Measurements from ENCODE around the gene CLDN6.
"Not testable (repeated sequence)": the region's sequence is repeated elsewhere in the genome, so short reads cannot be mapped to it uniquely, and the experiment has no call there.

The CLDN6 gene, protein sequence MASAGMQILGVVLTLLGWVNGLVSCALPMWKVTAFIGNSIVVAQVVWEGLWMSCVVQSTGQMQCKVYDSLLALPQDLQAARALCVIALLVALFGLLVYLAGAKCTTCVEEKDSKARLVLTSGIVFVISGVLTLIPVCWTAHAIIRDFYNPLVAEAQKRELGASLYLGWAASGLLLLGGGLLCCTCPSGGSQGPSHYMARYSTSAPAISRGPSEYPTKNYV

DNA sequence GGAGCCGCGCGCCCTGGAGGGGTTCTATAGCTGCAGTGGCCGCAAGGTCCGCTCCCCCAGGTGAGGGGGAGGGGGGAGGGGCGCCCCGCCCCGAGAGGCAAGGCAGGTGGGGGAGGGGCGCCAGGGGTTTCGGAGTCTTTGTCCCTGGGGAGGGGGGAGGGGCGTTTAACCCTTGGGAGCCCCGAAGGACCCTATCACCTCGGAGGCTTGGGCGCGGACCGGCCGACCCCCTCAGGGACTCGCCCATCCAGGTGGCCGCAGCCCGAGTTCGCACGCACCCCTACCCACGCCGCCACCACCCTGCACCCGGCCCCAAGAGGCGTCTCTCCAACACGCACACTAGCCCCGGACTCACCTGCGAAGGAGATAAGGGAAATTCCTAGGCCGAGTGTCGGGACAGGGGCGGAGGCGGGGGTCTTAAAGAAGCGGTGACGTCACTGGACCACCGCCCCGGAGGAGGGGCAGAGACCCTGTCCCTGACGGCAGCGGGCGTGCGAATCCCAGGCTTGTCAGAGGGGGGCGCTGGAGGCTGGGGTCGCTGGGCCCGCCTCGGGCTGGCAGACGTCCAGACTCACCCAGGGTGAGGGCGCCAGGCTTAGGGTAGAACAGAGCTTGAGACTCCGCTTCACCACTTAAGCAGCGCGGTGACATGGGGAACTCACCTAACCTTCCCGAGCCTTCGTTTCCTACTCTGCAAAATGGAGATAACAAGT is at the start of gene CLDN6:
Gene CLDN6, minus strand, starts transcription at position 390 of the 713 bp plus-strand sequence. CDS start 2,162 bp downstream, outside the sequence.
- FAIRE-seq (no peak), DNase-seq (ENCODE audit: extremely low spot score, insufficient read length, low read depth) (no peak)

DNA sequence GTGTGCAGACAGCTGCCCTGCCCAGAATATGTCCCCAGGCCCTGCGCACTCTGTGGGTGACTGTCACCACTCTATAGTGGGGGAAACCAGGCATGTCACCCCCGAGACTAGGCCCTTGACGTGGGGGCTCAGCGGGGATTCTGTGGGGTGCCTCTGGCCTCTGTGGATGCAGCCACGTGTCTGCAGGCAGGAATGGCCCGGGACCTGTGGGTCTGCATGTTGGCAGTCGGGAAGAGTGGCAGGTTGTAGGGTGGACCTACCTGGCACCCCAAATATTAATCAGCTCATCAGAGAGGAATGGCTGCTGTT is 48.4 kb upstream of the CLDN6 start:
- DNase-seq (ENCODE audit: extremely low spot score, insufficient read length, low read depth) (no peak), FAIRE-seq (no peak)

DNA sequence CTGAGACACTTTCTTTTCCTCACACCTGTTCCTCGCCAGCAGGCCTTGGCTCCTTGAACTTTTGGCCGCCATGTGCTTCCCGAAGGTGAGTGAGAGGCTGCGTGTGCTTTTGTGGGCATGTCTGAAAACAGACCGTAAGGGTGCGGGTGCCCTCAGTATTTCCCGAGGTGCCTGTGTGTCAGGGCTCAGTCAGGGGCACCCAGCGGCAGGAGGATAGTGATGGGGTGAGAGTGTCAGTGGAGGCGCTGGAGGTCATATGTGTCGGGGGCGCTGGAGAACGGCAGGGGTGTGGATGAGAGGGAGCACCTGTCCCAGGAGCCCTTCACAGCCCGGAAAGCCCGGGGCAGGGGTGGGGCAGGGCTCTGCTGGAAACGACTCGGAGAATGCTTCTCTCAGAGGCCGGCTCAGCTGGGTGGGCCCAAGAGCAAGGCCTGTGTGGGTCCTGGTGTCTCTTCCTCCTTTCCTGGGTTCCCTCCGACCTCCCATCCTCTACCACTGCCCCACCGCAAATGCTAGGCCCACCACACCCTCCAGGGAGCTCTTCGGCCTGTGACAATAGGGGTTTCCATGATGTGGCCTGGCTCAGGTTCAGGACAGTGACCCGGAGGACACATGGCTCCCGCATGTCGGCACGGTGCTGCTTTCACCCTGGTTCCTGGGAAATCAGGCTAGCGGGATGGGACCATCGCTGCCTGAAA is 47.9 kb upstream of the CLDN6 start:
- DNase-seq (ENCODE audit: extremely low spot score, insufficient read length, low read depth) (no peak), FAIRE-seq (no peak)

DNA sequence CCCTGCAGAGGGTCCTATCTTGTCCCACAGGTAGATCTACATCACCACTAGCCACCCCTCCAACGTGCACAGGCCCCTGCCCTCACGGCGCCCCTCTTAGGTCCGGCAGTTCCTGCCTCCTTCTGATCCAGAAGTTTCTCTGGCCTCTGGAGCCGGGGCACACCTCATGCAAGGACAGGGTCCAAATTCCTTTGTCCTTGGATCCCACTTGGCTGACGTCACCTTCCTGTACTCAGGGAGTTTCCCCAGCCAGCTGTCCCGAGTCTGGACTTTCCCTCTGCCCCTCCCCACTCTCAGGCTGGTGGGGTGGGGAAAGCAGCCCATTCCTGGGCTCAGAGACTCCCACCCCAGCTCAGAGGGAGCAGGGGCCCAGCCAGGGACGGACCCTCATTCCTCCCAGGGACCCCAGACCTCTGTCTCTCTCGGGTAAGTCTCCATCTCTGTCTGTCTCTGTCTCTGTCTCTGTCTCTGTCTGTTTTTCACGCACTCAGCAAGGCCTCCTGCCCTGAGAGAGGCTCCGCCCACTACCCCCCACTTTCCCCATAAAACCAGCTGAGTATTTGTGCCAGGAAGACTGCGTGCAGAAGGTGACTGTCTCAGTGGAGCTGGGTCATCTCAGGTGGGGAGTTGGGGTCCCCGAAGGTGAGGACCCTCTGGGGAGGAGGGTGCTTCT is 47.2 kb upstream of the CLDN6 start, which contains the start of gene IL32:
Gene IL32, plus strand, starts transcription at position 572 of the 673 bp plus-strand sequence. CDS start 172 bp downstream, outside the sequence.
- FAIRE-seq (peak; percentile 65), DNase-seq (ENCODE audit: extremely low spot score, insufficient read length, low read depth) (no peak)

DNA sequence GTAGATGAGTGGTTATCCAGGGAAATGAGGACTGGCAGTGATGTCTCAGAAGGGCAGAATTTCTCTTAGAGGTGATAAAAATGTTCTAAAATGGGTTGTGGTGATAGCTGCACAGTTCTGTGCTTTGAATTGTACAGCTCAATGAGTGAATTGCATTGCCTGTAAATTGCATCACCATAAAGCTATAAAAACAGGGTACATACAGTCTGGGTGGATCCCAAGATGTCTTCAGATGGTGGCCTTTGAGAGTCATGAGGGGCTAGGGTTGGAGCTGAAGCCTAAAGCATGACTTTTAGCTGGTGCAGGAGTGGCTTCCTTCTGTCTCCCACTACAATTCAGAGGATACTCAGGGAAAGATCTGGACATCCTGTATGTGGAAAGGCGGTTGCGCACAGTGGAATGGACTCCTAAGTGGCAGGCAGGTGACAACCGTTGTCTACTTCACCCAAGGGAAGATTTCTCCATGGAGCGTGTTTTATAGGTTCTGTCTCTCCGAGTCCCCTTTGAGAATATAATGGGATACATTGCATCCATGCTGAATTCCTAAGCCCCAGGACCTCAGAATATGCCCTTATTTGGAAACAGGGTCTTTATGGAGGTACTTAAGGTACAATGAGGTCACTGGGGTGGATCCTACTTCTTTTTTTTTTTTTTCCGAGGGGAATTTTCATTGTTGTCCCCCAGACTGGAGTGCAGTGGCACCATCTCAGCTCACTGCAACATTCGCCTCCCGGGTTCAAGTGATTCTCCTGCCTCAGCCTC is 45.8 kb upstream of the CLDN6 start:
- DNase-seq (ENCODE audit: extremely low spot score, insufficient read length, low read depth) (no peak), FAIRE-seq (no peak)

DNA sequence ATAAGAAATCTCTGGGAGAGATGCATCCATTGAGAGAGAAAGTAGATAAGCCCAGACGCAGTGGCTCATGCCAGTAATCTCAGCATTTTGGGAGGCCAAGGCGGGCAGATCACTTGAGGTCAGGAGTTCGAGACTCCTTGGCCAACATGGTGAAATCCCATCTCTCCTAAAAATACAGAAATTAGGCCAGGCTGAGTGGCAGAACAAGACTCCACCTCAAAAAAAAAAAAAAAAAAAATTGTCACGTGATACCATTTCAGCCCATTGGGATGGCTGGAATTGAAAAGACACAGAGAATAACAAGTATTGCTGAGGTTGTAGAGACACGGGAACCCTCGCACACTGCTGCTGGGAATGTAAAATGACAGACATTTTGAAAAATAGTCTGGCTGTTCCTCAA is 44.6 kb upstream of the CLDN6 start:
- FAIRE-seq, result no peak

DNA sequence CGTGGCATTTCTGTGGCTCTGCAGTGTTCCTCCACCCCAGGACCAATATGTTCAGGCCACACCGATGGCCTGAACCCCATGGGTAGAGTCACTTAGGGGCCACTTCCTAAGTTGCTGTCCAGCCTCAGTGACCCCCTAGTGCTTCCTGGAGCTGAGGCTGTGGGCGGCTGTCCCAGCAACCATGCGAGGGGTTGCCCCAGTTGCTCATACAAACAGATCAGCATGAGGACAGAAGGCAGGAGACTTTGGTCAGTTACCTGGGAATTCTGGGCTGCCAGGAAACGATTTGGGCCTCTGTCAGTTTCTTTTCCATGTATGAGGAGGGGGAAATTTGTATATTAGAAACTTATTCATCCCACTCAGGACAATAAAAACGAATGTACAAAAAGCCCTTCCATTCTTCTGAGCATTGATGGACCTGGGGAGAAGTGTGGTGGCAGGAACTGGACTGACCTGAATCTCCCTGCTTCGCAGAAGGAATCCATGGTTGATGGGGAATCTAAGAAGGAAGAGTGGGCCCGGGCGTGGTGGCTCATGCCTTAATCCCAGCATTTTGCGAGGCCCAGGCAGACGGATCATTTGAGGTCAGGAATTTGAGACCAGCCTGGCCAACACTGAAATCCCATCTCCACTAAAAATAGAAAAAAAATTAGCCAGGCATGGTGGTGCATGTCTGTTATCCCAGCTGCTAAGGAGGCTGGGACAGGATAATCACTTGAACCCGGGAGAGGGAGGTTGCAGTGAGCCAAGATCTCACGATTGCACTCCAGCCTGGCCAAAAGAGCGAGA is 42.5 kb upstream of the CLDN6 start:
- DNase-seq (ENCODE audit: extremely low spot score, insufficient read length, low read depth) (no peak), FAIRE-seq (no peak)

More for the DNA sequence above, 44.6 kb upstream of the CLDN6 start:
- no peak for DNase-seq (ENCODE audit: extremely low spot score, insufficient read length, low read depth)

DNA sequence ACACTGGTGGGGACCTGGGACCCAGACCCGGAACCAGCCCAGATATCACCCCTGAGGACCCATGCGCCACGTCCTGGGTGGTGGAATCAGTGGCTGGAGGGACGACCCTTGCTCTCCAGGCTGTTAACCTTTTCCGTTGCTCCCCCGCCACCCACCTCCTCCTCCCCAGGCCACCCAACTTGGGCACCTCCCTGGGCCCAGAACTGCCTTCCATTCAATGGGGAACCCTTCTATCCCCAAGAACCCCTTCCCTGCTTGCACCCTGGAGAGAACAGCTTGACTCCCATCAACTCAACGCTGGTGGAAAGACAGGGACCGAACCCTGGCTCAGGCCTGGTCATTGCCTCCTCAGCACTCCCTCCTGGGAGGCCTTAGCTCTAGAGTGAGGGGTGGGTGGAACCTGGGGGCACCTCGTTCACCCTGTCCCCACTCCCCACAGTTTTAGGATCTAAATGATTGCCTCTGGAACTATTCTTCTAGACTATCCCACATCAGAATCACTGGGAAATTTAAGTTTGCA is 41.8 kb upstream of the CLDN6 start:
- no peak for DNase-seq (ENCODE audit: extremely low spot score, insufficient read length, low read depth)
- FAIRE-seq, result no peak

DNA sequence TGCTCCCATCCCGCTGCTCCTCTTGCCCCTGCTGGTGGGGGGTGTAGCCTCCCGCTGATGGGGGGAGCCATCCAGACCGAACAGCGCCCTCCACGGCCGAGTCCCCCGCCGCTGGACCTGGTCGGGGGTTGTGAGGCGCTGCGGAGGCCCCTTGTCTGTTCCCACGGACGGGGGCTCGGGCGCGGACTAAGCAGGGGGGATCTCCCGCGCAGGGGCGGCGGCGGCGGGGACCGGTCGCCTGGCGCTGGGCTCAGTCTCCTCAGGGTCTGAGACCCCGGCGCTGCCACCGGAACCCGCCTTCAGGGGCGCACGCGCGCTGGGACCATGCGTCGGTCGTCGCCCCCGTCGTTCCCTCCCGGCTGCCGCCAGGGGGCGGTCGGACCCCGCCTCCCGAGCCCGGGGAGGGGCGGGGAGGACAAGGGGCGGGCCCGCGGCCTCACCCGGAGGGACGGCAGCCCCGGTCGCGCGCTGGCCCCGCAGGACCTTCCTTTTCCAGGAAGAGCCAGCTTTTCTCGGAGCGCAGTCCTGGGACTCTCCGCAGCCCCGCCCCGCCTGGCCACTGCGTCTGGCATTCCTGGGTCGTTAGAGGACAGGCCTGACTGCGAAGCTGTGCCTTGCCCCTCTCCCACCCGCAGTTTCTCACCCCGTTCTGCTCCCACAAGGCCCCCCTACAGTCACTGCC is 41.2 kb upstream of the CLDN6 start:
- peak; percentile 88 for DNase-seq (ENCODE audit: extremely low spot score, insufficient read length, low read depth)

DNA sequence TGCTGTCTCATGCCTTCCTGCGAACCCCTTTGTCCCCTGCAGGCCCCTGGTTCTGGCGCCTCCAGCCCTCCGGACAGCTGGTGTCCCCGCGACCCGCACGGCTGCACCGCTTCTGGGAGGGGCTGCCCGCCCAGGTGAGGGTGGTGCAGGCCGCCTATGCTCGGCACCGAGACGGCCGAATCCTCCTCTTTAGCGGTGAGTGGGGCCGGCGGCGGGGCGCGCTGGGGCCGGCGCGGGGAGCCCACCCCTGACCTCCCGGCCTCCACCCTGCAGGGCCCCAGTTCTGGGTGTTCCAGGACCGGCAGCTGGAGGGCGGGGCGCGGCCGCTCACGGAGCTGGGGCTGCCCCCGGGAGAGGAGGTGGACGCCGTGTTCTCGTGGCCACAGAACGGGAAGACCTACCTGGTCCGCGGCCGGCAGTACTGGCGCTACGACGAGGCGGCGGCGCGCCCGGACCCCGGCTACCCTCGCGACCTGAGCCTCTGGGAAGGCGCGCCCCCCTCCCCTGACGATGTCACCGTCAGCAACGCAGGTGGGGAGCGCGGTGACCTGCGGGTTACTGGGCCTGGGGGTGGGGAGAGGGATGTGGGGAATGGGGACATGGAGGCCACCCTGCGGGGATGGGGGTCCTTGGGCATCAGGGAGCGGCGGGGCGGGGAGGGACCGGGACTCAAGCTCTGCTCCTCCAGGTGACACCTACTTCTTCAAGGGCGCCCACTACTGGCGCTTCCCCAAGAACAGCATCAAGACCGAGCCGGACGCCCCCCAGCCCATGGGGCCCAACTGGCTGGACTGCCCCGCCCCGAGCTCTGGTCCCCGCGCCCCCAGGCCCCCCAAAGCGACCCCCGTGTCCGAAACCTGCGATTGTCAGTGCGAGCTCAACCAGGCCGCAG is 40.4 kb upstream of the CLDN6 start:
- DNase-seq (ENCODE audit: extremely low spot score, insufficient read length, low read depth) (no peak), FAIRE-seq (no peak)

More for the DNA sequence above, 41.2 kb upstream of the CLDN6 start:
- FAIRE-seq, result peak; percentile 64

DNA sequence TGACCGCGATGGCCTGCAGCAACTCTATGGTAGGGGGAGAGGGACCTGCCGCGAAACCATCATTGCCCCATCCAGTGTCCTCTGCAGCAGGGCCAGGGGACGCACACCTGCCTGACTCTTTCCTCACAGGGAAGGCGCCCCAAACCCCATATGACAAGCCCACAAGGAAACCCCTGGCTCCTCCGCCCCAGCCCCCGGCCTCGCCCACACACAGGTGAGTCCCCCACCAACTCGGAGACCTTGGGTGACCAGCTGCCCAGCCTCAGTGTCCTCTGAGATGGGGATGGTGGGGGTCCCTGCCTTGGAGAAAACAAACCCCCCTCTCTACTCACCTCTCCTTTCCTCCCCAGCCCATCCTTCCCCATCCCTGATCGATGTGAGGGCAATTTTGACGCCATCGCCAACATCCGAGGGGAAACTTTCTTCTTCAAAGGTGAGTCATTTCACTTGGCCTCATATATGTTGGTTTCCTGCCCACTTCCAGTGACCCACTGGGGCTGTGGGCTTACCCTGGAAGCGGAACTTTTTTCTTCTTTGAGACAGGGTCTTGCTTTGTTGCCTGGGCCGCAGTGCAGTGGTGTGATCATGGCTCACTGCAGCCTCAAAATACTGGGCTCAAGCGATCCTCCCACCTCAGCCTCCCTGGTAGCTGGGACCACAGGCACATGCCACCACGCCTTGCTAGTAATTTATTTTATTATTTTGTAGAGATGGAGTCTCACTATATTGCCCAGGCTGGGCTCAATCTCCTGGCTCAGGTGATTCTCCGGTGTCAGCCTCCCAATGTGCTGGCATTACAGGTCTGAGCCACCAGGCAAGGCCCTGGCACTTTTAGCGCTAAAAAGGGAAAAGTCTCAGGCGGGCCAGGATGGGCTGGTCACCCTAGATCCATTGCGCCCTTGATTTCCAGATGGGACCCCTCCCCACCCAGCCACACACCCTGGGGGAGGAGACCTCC is 39.5 kb upstream of the CLDN6 start:
- DNase-seq (ENCODE audit: extremely low spot score, insufficient read length, low read depth) (no peak), FAIRE-seq (no peak)

DNA sequence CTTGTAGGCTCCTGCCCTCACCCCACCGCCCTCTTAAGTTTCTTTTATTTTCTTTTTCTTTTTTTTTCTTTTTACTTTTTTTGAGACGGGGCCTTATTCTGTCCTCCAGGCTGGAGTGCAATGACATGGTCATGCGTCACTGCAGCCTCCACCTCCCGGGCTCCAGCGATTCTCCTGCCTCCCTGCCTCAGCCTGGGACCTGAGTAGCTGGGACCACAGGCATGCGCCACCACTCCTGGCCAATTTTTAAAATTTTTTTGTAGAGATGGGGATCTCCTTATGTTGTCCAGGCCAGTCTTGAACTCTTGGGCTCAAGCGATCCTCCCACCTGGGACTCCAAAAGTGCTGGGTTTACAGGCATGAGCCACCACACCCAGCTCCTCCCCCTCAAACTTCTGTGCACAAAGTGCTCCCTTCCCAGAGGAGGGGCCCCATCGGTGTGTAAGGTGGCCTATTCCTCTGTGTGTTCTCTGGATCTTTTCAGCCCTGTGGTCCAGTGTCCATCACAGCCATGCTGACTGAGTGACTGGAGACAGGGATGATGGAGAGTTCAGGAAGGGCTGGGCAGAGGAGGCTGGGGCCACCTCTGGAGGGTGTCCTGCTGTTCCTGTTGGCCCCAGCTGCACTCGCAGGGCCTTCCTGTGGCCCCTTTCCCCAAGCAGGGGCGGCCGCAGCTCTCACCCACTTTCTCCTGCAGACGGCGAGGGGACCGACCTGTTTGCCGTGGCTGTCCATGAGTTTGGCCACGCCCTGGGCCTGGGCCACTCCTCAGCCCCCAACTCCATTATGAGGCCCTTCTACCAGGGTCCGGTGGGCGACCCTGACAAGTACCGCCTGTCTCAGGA is 38.6 kb upstream of the CLDN6 start:
- FAIRE-seq, result no peak
- no peak for DNase-seq (ENCODE audit: extremely low spot score, insufficient read length, low read depth)

DNA sequence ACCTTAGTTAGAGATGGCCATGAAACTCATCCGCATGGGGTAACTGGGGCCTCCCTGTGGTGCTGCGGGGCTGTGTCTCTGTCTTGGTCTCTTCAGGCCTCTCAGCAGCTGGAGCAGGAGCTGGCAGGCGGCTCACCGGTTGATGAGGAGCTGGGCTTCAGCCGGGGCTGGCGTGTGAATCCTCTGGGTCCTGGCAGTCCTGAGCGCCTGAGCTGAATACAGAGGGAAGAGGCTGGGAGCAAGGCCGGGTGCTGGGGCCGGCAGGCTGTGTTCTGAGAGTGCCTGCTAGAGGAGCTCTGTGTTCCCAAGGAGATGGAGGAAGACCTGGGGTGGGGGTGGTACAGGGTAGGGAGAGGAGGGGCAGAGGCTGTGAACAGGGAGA is 37.7 kb upstream of the CLDN6 start:
- FAIRE-seq; DNase-seq (ENCODE audit: extremely low spot score, insufficient read length, low read depth): not testable (repeated sequence)

DNA sequence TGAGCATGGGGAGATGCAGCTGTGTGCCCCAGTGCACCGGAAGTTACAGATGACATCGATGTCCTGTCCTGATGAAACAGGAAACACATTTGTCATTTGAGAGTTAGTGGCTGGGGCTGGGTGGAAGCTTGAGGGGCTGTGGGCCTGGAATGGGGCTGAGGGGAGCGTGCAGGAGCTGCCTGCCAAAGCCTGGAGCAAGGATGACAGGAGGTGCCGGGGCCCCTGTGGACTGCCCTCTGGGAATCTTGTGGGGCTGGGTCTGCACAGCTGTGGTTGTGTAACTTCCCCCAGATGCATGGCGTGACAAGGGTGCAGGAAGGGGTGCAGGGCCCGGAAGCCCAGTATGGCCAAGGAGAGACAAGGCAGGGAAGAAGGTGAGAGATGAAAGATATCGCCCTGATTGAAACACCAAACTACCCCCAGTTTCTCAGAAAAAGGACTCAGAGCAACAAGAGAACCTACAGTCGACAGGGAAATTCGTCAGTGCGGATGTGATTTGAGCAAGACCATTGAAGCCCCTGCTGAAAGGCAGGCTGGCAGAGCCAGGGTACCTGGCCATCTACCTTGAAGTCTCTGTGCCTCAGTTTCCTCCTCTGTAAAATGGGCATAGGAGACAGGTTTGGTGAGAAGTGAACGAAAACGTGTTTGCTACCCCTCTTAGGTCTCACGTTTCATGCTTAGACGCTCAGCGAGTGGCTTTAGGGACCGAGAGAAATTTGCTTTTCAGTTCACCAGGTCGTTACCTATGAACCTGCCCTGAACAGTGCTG is 37.2 kb upstream of the CLDN6 start:
- FAIRE-seq, result peak; percentile 63
- no peak for DNase-seq (ENCODE audit: extremely low spot score, insufficient read length, low read depth)

DNA sequence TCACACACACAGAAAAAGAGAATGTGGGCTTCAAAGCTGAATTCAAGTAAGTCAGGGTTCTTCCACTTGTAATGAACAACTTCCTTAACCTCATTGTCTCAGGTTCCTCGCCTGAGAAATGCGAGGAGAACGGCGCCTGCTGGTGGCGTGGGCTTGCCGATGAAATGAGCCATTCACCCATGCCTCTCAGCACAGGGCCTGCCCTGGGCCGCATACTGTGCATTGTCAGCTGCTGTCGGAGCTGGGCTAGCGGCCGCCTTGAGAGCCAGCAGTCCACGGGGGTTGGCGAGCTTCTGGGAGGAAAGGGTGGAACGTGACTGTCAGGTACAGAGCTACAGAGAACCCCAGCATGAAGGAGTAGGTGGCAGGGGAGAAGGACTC is 35.3 kb upstream of the CLDN6 start:
- FAIRE-seq; DNase-seq (ENCODE audit: extremely low spot score, insufficient read length, low read depth): not testable (repeated sequence)

Measured in GM18507 (cell line).